IPS-15b (cell line): Measurements from ENCODE around the gene NET1.

Experiments
- H3K27me3 ChIP-seq: one replicate; pipeline ENCODE4 v1.6.1; 2013; ENCODE audit warnings: low read length; ENCODE audit not compliant: control insufficient read depth, insufficient read depth
- H3K36me3 ChIP-seq: one replicate; pipeline ENCODE4 v1.6.1; 2013; ENCODE audit warnings: low read length; ENCODE audit not compliant: control insufficient read depth, insufficient read depth
- H3K4me1 ChIP-seq: one replicate; pipeline ENCODE4 v1.6.1; 2013; ENCODE audit warnings: mild to moderate bottlenecking, low read length; ENCODE audit not compliant: control insufficient read depth, insufficient read depth
- H3K4me3 ChIP-seq: one replicate; pipeline ENCODE4 v1.5.1; 2013; ENCODE audit warnings: low read depth, low read length
- H3K9ac ChIP-seq: one replicate; pipeline ENCODE4 v1.6.1; 2013; ENCODE audit warnings: low read depth, mild to moderate bottlenecking, low read length
- H3K9me3 ChIP-seq: one replicate; pipeline ENCODE4 v1.6.1; 2013; ENCODE audit warnings: mild to moderate bottlenecking, low read length; ENCODE audit not compliant: control insufficient read depth, insufficient read depth

NET1 gene

DNA sequence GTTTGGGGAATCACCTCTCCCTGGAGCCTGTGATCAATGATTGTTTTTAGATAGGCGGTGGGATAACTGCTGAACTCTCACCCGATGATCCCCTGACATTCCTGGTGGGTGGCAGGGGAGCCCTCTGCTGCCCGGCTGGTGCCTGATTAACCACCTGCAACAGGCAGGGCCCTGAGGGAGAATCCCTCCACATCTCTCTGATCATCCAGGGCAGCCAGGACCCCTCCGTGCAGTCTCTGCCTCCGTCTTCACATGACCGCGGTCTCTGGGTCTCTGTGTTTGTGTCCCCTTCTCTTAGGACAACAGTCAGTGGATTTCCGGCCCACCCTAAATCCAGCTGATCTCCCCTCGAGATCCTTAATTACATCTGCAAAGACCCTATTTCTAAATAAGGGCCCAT lies 69.7 kb downstream of the NET1 start:
- Histone ChIP-seq H3K9ac (no peak overlapping the region), H3K27me3 (no peaks in the 10 kb centered on the region), H3K4me3 (no peak overlapping the region), H3K36me3 (no peaks in the 10 kb centered on the region), H3K4me1 (peaks cover 3% of the 10 kb centered on the region), H3K9me3 (no peaks in the 10 kb centered on the region)

DNA sequence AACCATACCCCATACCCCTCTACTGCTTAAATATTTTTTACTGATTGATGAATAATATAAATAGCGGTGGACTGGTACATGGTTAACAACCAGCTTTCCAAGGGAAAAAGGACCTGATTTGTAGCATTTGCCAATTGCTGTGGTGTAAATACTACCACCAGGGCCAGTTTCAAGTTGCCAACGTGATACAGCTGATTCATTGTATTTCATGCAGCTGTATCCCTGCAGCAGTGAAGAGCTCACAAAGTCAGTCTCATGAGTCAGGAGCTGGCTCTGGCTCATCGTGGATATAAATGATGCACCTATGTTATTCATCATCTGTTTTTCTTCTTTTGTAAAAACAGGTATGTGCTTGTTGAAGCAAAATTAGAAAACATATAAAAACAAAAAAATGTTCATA lies 71.8 kb downstream of the NET1 start:
- Histone ChIP-seq H3K4me1 (no peaks in the 10 kb centered on the region), H3K9me3 (no peaks in the 10 kb centered on the region), H3K27me3 (no peaks in the 10 kb centered on the region), H3K36me3 (peaks cover 2% of the 10 kb centered on the region), H3K9ac (no peak overlapping the region), H3K4me3 (no peak overlapping the region)

DNA sequence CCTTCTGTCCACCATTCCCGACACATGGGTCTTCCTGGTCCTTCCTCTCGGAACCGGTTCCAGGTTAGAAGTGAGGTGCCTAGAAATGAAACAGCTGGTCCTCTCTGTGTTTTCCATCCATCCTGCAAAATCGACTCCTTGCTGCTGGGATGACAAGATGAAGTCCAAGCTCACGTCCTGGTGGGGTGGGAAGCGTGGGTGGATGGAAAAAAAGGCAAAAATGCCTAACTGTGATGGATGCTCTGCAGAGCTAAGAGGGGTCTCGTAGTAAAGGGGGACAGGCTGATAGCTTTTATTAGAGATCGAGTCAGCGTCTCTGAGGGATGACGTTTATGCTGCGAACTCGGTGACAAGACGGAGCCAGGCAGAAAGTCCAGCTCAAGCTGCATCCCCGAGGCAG lies 72.9 kb downstream of the NET1 start:
- Histone ChIP-seq H3K4me1 (no peaks in the 10 kb centered on the region), H3K9me3 (no peaks in the 10 kb centered on the region), H3K27me3 (no peaks in the 10 kb centered on the region), H3K9ac (no peak overlapping the region), H3K4me3 (no peak overlapping the region), H3K36me3 (peaks cover 2% of the 10 kb centered on the region)

DNA sequence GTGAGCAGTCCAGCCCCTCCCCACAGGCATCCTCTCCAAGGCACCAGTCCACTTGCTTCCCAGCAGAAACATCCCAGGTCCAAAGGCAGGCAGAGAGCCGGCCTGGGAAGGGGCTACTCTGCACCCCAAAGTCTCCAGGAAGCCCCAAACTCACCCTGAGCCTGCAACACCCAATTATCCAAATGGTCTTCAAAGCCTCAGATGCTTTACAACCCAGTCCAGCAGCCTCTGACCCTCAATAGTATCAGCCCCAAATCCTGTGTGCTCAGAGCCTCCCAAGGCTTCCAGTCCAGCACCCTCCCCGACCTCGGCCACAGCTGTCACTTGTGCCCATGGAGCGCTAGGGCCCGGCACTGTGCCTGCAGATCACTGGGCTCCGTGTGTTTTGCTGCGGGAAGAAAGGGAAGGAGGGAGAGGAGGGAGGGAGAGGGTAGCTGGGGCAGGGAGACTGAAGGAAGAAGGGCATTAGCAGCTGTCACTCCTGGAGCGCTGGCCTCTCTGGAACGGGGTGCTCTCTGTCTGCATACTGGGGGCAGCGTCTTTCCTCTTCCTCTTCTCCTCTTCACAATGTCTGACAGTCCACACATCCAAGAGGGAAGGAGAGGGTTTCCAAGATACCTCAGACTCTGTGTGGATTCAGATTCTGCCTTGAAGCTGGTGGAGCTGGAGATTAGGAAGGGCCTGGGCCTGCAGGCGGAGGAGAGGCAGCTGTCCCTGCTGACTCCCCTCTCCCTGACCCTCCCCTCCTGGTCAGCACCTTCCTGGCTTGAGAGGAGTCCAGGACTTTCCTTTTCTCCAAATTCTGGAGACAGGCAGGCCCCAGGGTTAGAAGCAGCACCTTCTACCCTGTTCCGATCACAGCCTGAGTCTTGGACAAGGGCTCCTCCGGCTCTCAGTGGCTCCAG lies 73.8 kb downstream of the NET1 start:
- Histone ChIP-seq H3K9ac (no peak overlapping the region), H3K9me3 (no peaks in the 10 kb centered on the region)

DNA sequence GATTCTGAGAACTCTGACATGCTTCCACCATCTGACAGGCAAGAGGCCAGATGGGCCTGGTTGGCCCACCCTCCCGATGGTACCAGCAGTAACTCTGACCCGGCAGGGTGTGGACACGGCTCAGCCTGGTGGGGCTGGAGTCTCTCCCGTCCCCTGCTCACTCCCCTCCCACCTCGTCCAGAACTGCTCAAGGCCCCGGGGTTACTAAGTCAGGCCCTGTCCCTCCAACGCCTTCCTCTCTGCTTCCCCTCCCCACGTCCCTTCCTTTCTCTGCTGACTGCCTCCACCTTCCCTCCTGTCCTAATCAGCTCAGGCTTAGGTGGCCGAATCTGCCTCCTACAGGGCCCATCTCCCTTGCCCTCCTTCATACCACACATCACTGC lies 74.5 kb downstream of the NET1 start:
- no peaks in the 10 kb centered on the region for H3K9me3 ChIP-seq
- H3K36me3 ChIP-seq, result peaks cover 2% of the 10 kb centered on the region
- H3K27me3 ChIP-seq, result no peaks in the 10 kb centered on the region
- no peaks in the 10 kb centered on the region for H3K4me1 ChIP-seq
- no peak overlapping the region for H3K9ac ChIP-seq
- no peak overlapping the region for H3K4me3 ChIP-seq

More for the DNA sequence above, 73.8 kb downstream of the NET1 start:
- Histone ChIP-seq H3K4me3 (no peak overlapping the region), H3K4me1 (no peaks in the 10 kb centered on the region), H3K36me3 (peaks cover 2% of the 10 kb centered on the region), H3K27me3 (no peaks in the 10 kb centered on the region)

DNA sequence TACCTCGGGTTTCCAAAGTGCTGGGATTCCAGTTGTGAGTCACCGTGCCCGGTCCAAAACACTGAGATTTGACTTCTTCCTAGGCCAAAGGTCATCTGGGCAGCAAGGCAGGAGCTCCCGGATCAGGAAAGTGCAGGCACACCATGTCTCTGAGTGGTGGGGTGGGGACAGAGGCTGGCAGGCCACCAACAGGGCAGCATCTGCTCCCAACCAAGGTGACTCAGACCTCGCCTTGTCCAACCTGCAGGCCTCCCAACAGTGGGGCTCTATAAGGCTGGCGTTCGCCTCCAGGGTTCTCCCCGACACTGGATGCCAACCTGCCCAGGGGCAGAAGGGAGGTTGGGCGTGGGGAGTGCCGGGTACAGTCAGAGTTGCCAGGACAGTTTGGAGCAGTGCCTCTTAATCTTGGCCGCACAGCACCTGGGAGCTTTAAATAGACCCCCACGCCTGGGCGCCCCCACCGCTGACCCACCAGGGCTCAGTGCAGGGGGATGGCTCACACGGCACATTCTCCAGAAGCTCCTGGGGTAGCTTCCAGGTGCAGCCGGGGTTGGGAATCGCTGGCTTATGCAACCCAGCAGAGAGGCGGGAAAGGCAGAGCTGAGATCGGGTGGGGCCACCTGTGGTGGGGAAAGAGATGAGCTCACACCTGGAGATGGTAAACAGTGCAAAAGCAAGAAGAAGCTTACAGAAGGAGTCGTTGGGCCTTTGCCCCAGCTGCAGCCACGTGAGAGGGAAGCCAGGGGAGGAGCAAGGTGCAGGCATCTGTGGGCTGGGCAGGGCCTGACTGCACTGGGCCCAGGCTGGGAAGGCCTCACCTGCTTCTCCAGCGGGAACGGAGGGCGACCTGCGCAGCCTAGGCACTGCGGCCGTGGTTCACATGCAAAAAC lies 76.2 kb downstream of the NET1 start:
- Histone ChIP-seq H3K36me3 (peaks cover 2% of the 10 kb centered on the region), H3K4me3 (no peak overlapping the region), H3K4me1 (no peaks in the 10 kb centered on the region), H3K9ac (no peak overlapping the region), H3K9me3 (no peaks in the 10 kb centered on the region), H3K27me3 (no peaks in the 10 kb centered on the region)

DNA sequence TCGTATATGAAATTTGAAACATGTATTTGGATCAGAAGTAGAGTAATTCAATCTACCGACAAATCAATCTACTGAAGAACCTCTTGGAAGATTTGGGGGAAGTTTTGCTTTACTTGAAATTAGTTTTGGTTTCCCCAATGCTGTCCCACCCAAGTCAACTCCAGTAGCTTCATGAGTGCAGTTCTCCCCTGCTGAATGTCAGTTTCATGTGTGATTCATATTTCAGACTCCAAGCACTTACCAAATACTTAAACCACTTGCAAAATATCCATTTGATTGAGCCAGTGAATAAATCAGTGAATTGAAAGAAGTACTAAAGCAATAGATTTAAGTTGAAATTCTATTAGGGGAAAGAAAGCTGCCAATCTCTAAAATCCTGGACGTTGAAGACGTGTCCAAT lies 77.7 kb downstream of the NET1 start:
- Histone ChIP-seq H3K27me3 (no peaks in the 10 kb centered on the region), H3K4me3 (no peak overlapping the region), H3K9ac (no peak overlapping the region), H3K36me3 (peaks cover 2% of the 10 kb centered on the region), H3K9me3 (no peaks in the 10 kb centered on the region), H3K4me1 (no peaks in the 10 kb centered on the region)

DNA sequence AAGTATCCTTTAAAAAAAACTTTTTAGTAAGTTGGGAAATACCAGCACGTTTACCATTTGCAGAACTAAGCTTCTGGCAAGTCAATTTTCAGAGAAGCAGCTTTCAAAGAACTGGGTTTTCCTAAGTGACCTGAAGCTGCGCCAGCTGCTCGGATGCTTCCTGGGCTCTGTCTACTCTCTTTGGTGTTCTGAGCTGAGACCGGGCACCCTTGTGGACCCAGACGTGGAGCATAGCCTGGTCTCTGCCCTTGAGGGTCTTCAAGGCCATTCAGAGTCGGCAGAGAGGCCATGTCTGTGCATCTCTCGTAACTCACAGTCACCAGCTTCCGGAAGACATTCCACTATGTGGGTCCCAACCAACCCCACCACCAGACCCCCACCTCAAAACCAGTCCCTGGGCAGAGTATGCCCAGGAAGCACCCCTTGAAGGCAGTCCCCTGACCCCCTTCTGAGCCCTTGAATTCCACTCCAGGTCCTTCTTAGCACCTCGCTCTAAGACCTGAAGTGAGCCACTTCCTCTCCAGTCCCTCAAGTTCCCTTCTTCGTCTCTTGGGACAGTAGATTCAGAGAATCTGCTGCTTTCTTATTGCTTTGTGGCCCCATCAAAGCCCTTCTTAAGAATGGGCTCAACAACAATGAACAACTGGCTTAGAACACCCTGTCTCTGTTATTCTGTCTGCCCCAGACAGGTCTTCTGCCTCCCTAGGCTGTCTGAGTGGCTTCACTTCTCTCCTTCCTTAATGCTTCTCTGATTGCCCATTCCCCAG lies 78.5 kb downstream of the NET1 start:
- no peak overlapping the region for H3K4me3 ChIP-seq
- H3K4me1 ChIP-seq, result no peaks in the 10 kb centered on the region
- no peaks in the 10 kb centered on the region for H3K9me3 ChIP-seq
- H3K36me3 ChIP-seq, result peaks cover 2% of the 10 kb centered on the region
- H3K27me3 ChIP-seq, result no peaks in the 10 kb centered on the region
- no peak overlapping the region for H3K9ac ChIP-seq

DNA sequence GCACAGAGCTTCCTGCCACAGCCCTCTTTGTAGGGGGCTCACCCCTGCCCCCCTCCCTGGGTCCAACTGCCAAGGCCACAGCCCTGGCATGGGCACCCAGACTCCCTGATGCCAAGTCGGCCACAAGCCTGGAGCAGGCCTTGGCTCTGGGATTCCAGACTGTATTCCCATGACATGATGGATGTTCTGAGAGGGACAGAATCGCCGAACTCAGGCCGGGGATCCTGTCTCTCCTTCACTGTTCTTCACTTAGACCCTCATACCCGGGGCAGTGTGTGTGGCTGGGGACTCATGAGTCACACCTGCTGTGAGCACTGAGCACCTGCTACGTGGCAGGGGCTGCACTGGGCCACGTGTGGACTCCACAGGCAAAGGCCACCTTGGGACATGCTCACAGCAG lies 79.1 kb downstream of the NET1 start:
- no peak overlapping the region for H3K9ac ChIP-seq

DNA sequence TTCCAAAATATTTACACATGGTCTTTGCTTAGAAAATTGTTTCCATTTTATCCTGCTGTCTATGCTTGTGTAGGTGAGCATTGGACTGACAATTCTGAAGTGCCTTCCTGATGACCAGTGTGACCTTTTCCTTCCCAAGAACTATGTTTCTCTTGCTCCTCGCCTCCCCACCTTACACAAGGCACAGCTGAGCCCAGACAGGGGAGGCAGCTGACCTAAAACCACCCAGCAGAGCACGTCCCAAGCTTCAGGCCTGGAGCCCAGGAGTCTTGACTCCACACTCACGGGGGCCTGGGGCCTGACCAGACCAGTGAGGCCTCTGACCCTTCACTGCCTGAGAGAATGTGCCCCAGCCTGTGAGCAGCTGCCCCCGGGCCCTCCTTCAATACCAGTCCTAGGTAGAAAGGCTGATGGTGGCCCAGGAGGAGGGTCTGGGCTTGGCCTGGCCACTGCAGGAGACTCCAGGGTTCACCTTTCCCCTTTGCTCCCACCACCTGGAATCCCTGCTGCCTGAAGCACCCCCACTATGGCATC lies 80.0 kb downstream of the NET1 start:
- peaks cover 2% of the 10 kb centered on the region for H3K36me3 ChIP-seq

More for the DNA sequence above, 79.1 kb downstream of the NET1 start:
- H3K27me3 ChIP-seq, result no peaks in the 10 kb centered on the region
- no peak overlapping the region for H3K4me3 ChIP-seq
- H3K9me3 ChIP-seq, result no peaks in the 10 kb centered on the region
- peaks cover 2% of the 10 kb centered on the region for H3K36me3 ChIP-seq
- no peaks in the 10 kb centered on the region for H3K4me1 ChIP-seq

DNA sequence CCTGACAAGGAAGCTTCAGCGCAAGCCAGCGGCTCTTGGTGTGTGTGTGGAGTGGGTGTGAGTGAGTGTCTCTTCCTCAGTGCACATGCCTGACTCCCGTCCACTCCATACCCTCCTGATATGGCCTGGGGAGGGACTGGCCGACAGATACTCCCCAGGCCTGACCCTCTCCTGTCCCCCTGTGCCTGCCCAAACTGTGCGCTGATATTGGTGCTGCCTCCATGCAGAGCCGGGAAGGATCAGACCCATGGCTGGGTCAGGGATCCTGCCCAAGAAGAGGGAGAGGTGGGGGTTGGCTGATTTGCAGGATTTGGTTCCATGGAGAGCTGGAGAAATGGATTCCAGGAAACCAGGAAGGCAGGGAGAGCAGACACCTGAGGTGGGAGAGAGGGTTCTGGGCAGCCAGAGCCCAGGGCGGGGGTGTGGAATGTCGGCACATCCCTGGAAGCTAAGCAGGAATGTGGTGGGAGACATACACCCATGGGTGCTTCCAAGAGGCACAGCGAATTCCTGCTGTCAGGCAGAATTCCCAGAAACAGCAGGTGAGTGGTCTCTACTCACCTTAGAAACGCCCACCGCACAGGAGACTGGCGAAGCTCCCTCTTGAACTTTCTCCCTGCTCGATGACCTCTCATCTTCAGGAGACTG lies 80.7 kb downstream of the NET1 start:
- no peak overlapping the region for H3K9ac ChIP-seq
- no peaks in the 10 kb centered on the region for H3K27me3 ChIP-seq
- H3K36me3 ChIP-seq, result peaks cover 2% of the 10 kb centered on the region
- no peaks in the 10 kb centered on the region for H3K4me1 ChIP-seq
- H3K4me3 ChIP-seq, result no peak overlapping the region
- no peaks in the 10 kb centered on the region for H3K9me3 ChIP-seq

More for the DNA sequence above, 80.0 kb downstream of the NET1 start:
- Histone ChIP-seq H3K9me3 (no peaks in the 10 kb centered on the region), H3K4me3 (no peak overlapping the region), H3K4me1 (no peaks in the 10 kb centered on the region), H3K9ac (no peak overlapping the region), H3K27me3 (no peaks in the 10 kb centered on the region)
